ENCODE results near the gene RBPJL. TPM values are rescaled to one million over a fixed set of nuclear protein-coding genes. Genes with fewer than 3 reads are reported as not detected.

RBPJL gene
- total and polyA plus RNA-seq, 2 of the 8 experiments (the other 6 are each of a cell fraction or from before 2014, with no cell fraction given) = 0.67 to 1.3 TPM

GRCh38 chr20:45362804-45363610 is 56.4 kb downstream of the RBPJL start, which contains the start of gene SYS1:
Gene SYS1, plus strand, starts transcription at chr20:45363156. Its CDS starts 376 bp downstream, at chr20:45363532.
- peaks cover 6% of the 10 kb centered on the region; the same call in 1 of the 2 replicates for H3K79me1 ChIP-seq (ENCODE audit: low read depth, low read length)
- ChIA-PET CTCF (ENCODE audit: partially characterized antibody) (interaction anchor here (0.6 to 6.8 kb wide), 34 partner anchors 12 to 424 kb away, joined by 3 to 85 read pairs (median 4); partner anchors contain the start of genes DBNDD2, PIGT, SDC4 and TP53TG5), POLR2A (ENCODE audit: partially characterized antibody) (interaction anchor here (0.6 to 13.2 kb wide), 15 partner anchors 10 to 114 kb away, joined by 3 to 113 read pairs (median 3); partner anchors contain the start of gene SDC4)
- H3K18ac ChIP-seq (ENCODE audit: extremely low read depth, low read length) = peak within 1 kb of the TSS; percentile 80
- no peak within 1 kb of the TSS for H2BK15ac ChIP-seq (ENCODE audit: low read length)
- H3K27me3 ChIP-seq (replicated peaks in 1 of 4; ENCODE audit: control insufficient read depth in 3 of 4, extremely low read depth in 1 of 4, insufficient read depth in 3 of 4, low read length in 3 of 4) = no peaks in the 10 kb centered on the region
- no peak within 1 kb of the TSS for H2AK5ac ChIP-seq (ENCODE audit: low read depth, low read length)
- H3K4me1 ChIP-seq (replicated peaks in 1 of 4; ENCODE audit: control insufficient read depth in 3 of 4, insufficient read depth in 4 of 4, low read length in 3 of 4) = peaks cover 3 to 12% (median 6%) of the 10 kb centered on the region in 4 experiments; a peak in 6 of 7 replicates
- peak within 1 kb of the TSS; percentile 63 to 78 for H3K4me2 ChIP-seq (ENCODE audit: insufficient read depth in 1 of 2, low read depth in 2 of 2, low read length in 2 of 2)
- FAIRE-seq (peak; percentile 32), DNase-seq (ENCODE audit: low read depth in 1 of 2, low spot score in 2 of 2) (peak; percentile 97 to 99)
- peak within 1 kb of the TSS; percentile 89 for H2BK5ac ChIP-seq (ENCODE audit: low read depth, low read length)
- peak within 1 kb of the TSS in 3 of 4 experiments; percentile 51 to 87 (median 77); a peak in 5 of 7 replicates for H3K9ac ChIP-seq (replicated peaks in 1 of 4; ENCODE audit: extremely low read depth in 1 of 4, low read depth in 3 of 4, low read length in 3 of 4)
- peak within 1 kb of the TSS; percentile 90 for H4K5ac ChIP-seq (ENCODE audit: insufficient read length, low read depth, low read length)
- peak within 1 kb of the TSS; percentile 66 for H3K56ac ChIP-seq (replicated peaks; ENCODE audit: insufficient read length, low read depth, low read length)
- peaks cover 7% of the 10 kb centered on the region for H3K23me2 ChIP-seq (ENCODE audit: low read depth, low read length)
- no peak within 1 kb of the TSS for H3K23ac ChIP-seq (ENCODE audit: insufficient read length)
- peak within 1 kb of the TSS; percentile 98 for H2AFZ ChIP-seq (ENCODE audit: low read length)
- H3K27ac ChIP-seq (ENCODE audit: low read depth, low read length) = peak within 1 kb of the TSS; percentile 72
- H3K4ac ChIP-seq (replicated peaks; ENCODE audit: insufficient read length, low read depth, low read length) = peak within 1 kb of the TSS; percentile 65
- no peak within 1 kb of the TSS for H2BK20ac ChIP-seq (ENCODE audit: low read length)
- peak within 1 kb of the TSS; percentile 94 for H4K8ac ChIP-seq (ENCODE audit: extremely low read depth, insufficient read depth, low read length)
- peaks cover 3 to 9% (median 6%) of the 10 kb centered on the region in 4 experiments; a peak in 6 of 8 replicates for H3K36me3 ChIP-seq (ENCODE audit: control insufficient read depth in 2 of 4, insufficient read depth in 4 of 4, low read length in 3 of 4)
- H3K9me3 ChIP-seq (ENCODE audit: insufficient read depth in 2 of 2, low read depth in 1 of 2, low read length in 1 of 2) = no peaks in the 10 kb centered on the region
- 3% methylated on average over 55 of the region's 55 CpGs; no CpG with 5 or more reads in 1 of the 2 experiments for WGBS, 2 experiments (ENCODE audit: extremely low coverage in 1 of 2, insufficient coverage in 1 of 2, insufficient read length in 1 of 2, insufficient replicate concordance in 2 of 2, low coverage in 1 of 2, low lambda C conversion rate in 2 of 2, missing lambda C conversion rate in 1 of 2)
- no peak within 1 kb of the TSS for H3K14ac ChIP-seq (ENCODE audit: insufficient read length)
- H3K79me2 ChIP-seq (ENCODE audit: control insufficient read depth in 1 of 2, insufficient read depth in 2 of 2, low read length in 2 of 2) = peaks cover 0 to 13% of the 10 kb centered on the region in 2 experiments; a peak in 2 of 4 replicates
- peak within 1 kb of the TSS; percentile 92 for H4K91ac ChIP-seq (replicated peaks; ENCODE audit: insufficient read length, low read length)
- H3K4me3 ChIP-seq (ENCODE audit: extremely low read depth in 1 of 4, insufficient read depth in 2 of 4, low read depth in 3 of 4, low read length in 4 of 4) = peak within 1 kb of the TSS; percentile 54 to 98 (median 80)
- no peak within 1 kb of the TSS for H2BK120ac ChIP-seq (replicated peaks; ENCODE audit: low read depth, low read length)
- H2BK12ac ChIP-seq (ENCODE audit: low read depth, low read length) = no peak within 1 kb of the TSS; the same call in 1 of the 2 replicates
- peaks cover 0 to 8% of the 10 kb centered on the region in 2 experiments for H4K20me1 ChIP-seq (replicated peaks in 1 of 2; ENCODE audit: control insufficient read depth in 1 of 2, insufficient read depth in 2 of 2, low read length in 2 of 2)
- TF ChIP-seq JUND (IDR thresholded peaks at IDR 0.05; ENCODE audit: low read length) (peak; percentile 65), PHF8 (conservative IDR thresholded peaks at IDR 0.05; ENCODE audit: low read depth, low read length) (peak; percentile 79), CREB1 (IDR thresholded peaks at IDR 0.05) (peak; percentile 45), CHD2 (IDR thresholded peaks at IDR 0.05; ENCODE audit: low read length) (no peak), EGR1 (IDR thresholded peaks at IDR 0.05; ENCODE audit: borderline replicate concordance, low read depth, low read length) (no peak), SP4 (IDR thresholded peaks at IDR 0.05; ENCODE audit: low read length) (peak; percentile 57; the same call in 1 of the 2 replicates), ASH2L (IDR thresholded peaks at IDR 0.05; ENCODE audit: low read length) (peak; percentile 85), CTCF (IDR thresholded peaks at IDR 0.05; ENCODE audit: control extremely low read depth in 1 of 3, insufficient read depth in 1 of 3, low read depth in 1 of 3, low read length in 3 of 3) (peak; percentile 70 to 91 (median 83))
